Thyroid gland (tissue), 4 donors: ENCODE results near the gene VPS45. TPM values are rescaled to one million over a fixed set of nuclear protein-coding genes. Genes with fewer than 3 reads are reported as not detected.

Experiments used
- DNase-seq, 2 donors: peaks; one replicate each; pipeline ENCODE4 v3.0.0-alpha.2; 2019
- H3K27ac ChIP-seq, 3 donors: fragments of 200-600 bp; sonication (generic); 1 replicate in 2 of 3; 2 replicates in 1 of 3; pipeline ENCODE4 v1.5.1; 2016 to 2019; ENCODE audit warnings: mild to moderate bottlenecking in 1 of 3, moderate library complexity in 1 of 3
- H3K27me3 ChIP-seq: fragments of 200-600 bp; sonication (generic); one replicate; pipeline ENCODE4 v1.5.1; 2019
- H3K36me3 ChIP-seq, 2 donors: fragments of 200-600 bp; sonication (generic); one replicate each; pipeline ENCODE4 v1.5.1; 2016 to 2019
- H3K4me1 ChIP-seq, 2 donors: fragments of 200-600 bp; sonication (generic); one replicate each; pipeline ENCODE4 v1.5.1; 2017 to 2019
- H3K4me3 ChIP-seq, 3 donors: fragments of 200-600 bp; sonication (generic); replicated peaks in 1 of 3; 1 replicate in 2 of 3; 2 replicates in 1 of 3; pipeline ENCODE4 v1.5.1; 2016; ENCODE audit warnings: mild to moderate bottlenecking in 1 of 3
- H3K9me3 ChIP-seq: fragments of 200-600 bp; sonication (generic); one replicate; pipeline ENCODE4 v1.5.1; 2017
- CTCF ChIP-seq, 6 experiments: fragments of 200-600 bp in 3 of 6; fragments of 450-650 bp in 3 of 6; sonication (generic) in 3 of 6; IDR thresholded peaks; one replicate each; pipeline ENCODE4 v1.5.1; 2016 to 2019; ENCODE audit warnings: antibody characterized with exemption in 6 of 6, mild to moderate bottlenecking in 2 of 6, inconsistent platforms in 1 of 6, moderate library complexity in 1 of 6
- POLR2A ChIP-seq, 2 donors: fragments of 450-650 bp; IDR thresholded peaks; one replicate each; pipeline ENCODE4 v1.6.1; 2017; ENCODE audit warnings: antibody characterized with exemption in 2 of 2, mild to moderate bottlenecking in 2 of 2, moderate library complexity in 1 of 2
- WGBS, 2 donors: methylation state at CpG; one replicate each; pipeline ENCODE4 v1.1.5; 2017; 5-methylcytosine and 5-hydroxymethylcytosine counted together
- intact Hi-C: fragments of 100-400 bp; cut with DNase I; formaldehyde crosslinking; loops from one replicate; pipeline ENCODE4 v1.15.1; 2023
- total RNA-seq, 4 donors: library from RNA; depleted of rRNA; stranded (reverse); fragments of >200 nt; gene quantifications; one replicate each; pipeline ENCODE4 v1.2.3, GENCODE V29; 2016

The VPS45 gene
- total RNA-seq, 4 donors from 2014 or later, result 50.3 to 64.3 (median 57.1) TPM

DNA sequence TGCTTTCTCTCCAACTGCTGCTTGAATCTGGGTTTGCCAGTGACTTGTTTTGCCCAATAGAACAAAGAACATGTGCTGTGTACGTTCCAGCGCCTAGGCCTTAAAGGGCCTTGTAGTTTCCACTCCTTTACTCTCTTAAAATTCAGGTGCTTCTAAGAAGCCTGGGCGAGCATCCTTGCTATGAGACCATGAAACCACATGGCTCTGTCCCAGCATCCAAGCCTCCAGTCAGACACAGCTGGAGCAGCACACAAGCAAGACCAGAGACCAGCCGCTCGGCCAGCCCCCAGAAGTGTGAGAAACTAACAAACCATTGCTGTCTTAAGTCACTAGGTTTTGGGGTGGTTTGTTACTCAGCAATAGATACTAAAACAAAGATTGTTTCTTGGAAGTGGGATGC lies 97.2 kb downstream of the VPS45 start:
- no peak for DNase-seq
- H3K27ac ChIP-seq, result peak overlapping the region in 1 of 3 donors; percentile 96
- H3K36me3 ChIP-seq, result no peaks in the 10 kb centered on the region
- H3K4me1 ChIP-seq, result peaks cover 5 to 17% of the 10 kb centered on the region in 2 donors
- no peaks in the 10 kb centered on the region for H3K9me3 ChIP-seq
- H3K27me3 ChIP-seq, result no peaks in the 10 kb centered on the region
- TF ChIP-seq CTCF (IDR thresholded peaks at IDR 0.05) (no peak), POLR2A (IDR thresholded peaks at IDR 0.05) (no peak)
- H3K4me3 ChIP-seq, result no peak overlapping the region
- intact Hi-C loops, result loop anchor here (5.0 kb wide), 1 partner anchor 202 kb away; no protein-coding TSS in a partner anchor
- 91 to 96% methylated on average over 5 of the region's 5 CpGs for WGBS, 2 donors

DNA sequence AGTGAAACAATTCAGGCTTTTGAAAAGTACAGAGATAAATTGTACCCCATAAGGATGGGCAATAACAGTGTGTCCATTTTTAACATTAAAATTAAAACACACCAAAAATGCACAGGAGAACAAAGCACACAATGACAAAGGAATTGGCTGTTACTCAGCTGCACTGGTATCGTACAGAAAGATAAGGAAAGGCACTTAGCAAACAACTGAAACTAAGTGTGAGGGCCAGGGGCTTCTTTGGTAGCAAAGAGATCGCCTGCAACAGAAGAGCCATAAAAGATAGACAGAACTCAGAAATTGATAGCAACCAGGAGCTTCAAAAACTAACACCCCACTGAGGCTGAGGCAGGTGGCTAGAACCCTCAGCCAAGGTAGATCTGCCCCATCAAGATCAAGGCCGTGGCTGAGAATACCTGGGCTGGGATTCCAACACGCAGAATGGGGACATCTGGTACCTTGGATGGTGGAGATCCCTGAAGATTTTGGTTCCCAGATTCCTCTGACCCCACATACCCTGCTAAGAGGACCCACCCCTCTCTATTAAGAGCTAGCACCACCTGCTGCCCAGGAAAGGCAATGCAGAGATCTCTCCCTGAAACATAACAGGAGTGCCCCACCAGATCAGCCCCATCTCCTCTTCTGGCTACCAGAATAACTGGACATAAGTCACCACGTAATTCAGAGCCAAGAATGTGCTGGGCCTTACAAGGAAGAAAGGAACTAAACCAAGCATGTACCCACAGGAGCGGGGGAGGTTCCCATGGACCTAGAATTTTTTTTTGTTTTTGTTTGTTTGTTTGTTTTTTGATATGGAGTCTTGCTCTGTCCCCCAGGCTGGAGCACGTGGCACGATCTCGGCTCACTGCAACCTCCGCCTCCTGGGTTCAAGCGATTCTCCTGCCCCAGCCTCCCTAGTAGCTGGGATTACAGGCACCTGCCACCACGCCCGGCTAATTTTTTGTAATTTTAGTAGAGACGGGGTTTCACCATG lies 98.3 kb downstream of the VPS45 start:
- H3K27ac ChIP-seq, result no peak overlapping the region
- no peaks in the 10 kb centered on the region for H3K9me3 ChIP-seq
- H3K36me3 ChIP-seq, result no peaks in the 10 kb centered on the region
- intact Hi-C loops, result loop anchor here (2.0 to 5.0 kb wide), 2 partner anchors 93 to 204 kb away; no protein-coding TSS in a partner anchor
- no peak overlapping the region for H3K4me3 ChIP-seq
- TF ChIP-seq CTCF (IDR thresholded peaks at IDR 0.05) (peak in 4 of 6 experiments; percentile 26 to 49 (median 39)), POLR2A (IDR thresholded peaks at IDR 0.05) (no peak)
- 68 to 69% methylated on average over 13 to 14 of the region's 14 CpGs for WGBS, 2 donors
- peaks cover 5 to 17% of the 10 kb centered on the region in 2 donors for H3K4me1 ChIP-seq
- no peaks in the 10 kb centered on the region for H3K27me3 ChIP-seq
- DNase-seq, result peak in 1 of 2 donors; percentile 44

GRCh38 chr1:150168960-150169601 lies 101.5 kb downstream of the VPS45 start:
- Histone ChIP-seq H3K27me3 (no peaks in the 10 kb centered on the region), H3K4me3 (no peak overlapping the region), H3K36me3 (no peaks in the 10 kb centered on the region), H3K4me1 (peaks cover 0 to under 1% of the 10 kb centered on the region in 2 donors), H3K9me3 (no peaks in the 10 kb centered on the region), H3K27ac (no peak overlapping the region)
- TF ChIP-seq POLR2A (IDR thresholded peaks at IDR 0.05), result no peak
- peak; percentile 29 to 59 (median 56) for TF ChIP-seq CTCF (IDR thresholded peaks at IDR 0.05)
- DNase-seq, result peak; percentile 60
- intact Hi-C loops, result loop anchor here (5.0 kb wide), 1 partner anchor 207 kb away; no protein-coding TSS in a partner anchor
- WGBS, 2 donors, result 29 to 32% methylated on average over 6 of the region's 6 CpGs

GRCh38 chr1:150171801-150172200 lies 104.2 kb downstream of the VPS45 start:
- TF ChIP-seq POLR2A (IDR thresholded peaks at IDR 0.05), result no peak
- no peak for TF ChIP-seq CTCF (IDR thresholded peaks at IDR 0.05)

More at GRCh38 chr1:150171801-150172200, 104.2 kb downstream of the VPS45 start:
- 90 to 96% methylated on average over 2 of the region's 2 CpGs for WGBS, 2 donors
- no peaks in the 10 kb centered on the region for H3K9me3 ChIP-seq
- H3K4me3 ChIP-seq, result no peak overlapping the region
- DNase-seq, result no peak
- no peaks in the 10 kb centered on the region for H3K4me1 ChIP-seq
- H3K27me3 ChIP-seq, result no peaks in the 10 kb centered on the region
- H3K27ac ChIP-seq, result no peak overlapping the region
- no peaks in the 10 kb centered on the region for H3K36me3 ChIP-seq
- intact Hi-C loops, result loop anchor here (5.0 kb wide), 1 partner anchor 114 kb away; no protein-coding TSS in a partner anchor
